PFSK-1 (cell line): ENCODE data around the gene BLVRB.

Experiments used
- FOXP2 ChIP-seq: optimal IDR thresholded peaks from 2 replicates; pipeline ENCODE3; 2011; ENCODE audit warnings: borderline replicate concordance, control low read depth, inconsistent platforms; ENCODE audit not compliant: insufficient read depth; ENCODE audit errors: extremely low read length, extremely low read depth
- POLR2AphosphoS5 ChIP-seq: IDR thresholded peaks from 2 replicates; pipeline ENCODE4 v1.6.1; 2012; ENCODE audit warnings: low read depth, mild to moderate bottlenecking, control low read depth, low read length, moderate library complexity
- SIN3A ChIP-seq: IDR thresholded peaks from 2 replicates; pipeline ENCODE4 v1.6.1; 2012; ENCODE audit warnings: mild to moderate bottlenecking, low read length, moderate library complexity, borderline replicate concordance; ENCODE audit not compliant: insufficient read depth
- TAF1 ChIP-seq: IDR thresholded peaks from 2 replicates; pipeline ENCODE4 v1.6.1; 2012; ENCODE audit warnings: low read length, control low read depth, borderline replicate concordance; ENCODE audit not compliant: insufficient read depth
- TF ChIP-seq, protein P1 (sequence below), 2 experiments: IDR thresholded peaks; 2 replicates each; pipeline versions ENCODE4 v1.6.1 to v1.8.0; 2011 to 2012; ENCODE audit warnings: low read depth in 2 of 2, low read length in 2 of 2, control low read depth in 1 of 2, inconsistent platforms in 1 of 2, mild to moderate bottlenecking in 1 of 2, moderate library complexity in 1 of 2; ENCODE audit not compliant: insufficient read depth in 1 of 2

BLVRB gene

GRCh38 chr19:40425450-40426287, 39.9 kb downstream of the BLVRB start, which contains the start of gene SERTAD1:
Gene SERTAD1, minus strand, starts transcription at chr19:40425992. Its CDS starts 2,446 bp downstream, at chr19:40423546.
- peak; percentile 99 for TF ChIP-seq POLR2AphosphoS5
- TF ChIP-seq, protein P1, sequence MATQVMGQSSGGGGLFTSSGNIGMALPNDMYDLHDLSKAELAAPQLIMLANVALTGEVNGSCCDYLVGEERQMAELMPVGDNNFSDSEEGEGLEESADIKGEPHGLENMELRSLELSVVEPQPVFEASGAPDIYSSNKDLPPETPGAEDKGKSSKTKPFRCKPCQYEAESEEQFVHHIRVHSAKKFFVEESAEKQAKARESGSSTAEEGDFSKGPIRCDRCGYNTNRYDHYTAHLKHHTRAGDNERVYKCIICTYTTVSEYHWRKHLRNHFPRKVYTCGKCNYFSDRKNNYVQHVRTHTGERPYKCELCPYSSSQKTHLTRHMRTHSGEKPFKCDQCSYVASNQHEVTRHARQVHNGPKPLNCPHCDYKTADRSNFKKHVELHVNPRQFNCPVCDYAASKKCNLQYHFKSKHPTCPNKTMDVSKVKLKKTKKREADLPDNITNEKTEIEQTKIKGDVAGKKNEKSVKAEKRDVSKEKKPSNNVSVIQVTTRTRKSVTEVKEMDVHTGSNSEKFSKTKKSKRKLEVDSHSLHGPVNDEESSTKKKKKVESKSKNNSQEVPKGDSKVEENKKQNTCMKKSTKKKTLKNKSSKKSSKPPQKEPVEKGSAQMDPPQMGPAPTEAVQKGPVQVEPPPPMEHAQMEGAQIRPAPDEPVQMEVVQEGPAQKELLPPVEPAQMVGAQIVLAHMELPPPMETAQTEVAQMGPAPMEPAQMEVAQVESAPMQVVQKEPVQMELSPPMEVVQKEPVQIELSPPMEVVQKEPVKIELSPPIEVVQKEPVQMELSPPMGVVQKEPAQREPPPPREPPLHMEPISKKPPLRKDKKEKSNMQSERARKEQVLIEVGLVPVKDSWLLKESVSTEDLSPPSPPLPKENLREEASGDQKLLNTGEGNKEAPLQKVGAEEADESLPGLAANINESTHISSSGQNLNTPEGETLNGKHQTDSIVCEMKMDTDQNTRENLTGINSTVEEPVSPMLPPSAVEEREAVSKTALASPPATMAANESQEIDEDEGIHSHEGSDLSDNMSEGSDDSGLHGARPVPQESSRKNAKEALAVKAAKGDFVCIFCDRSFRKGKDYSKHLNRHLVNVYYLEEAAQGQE (IDR thresholded peaks at IDR 0.05; ENCODE audit: insufficient read depth in 1 of 2, low read depth in 2 of 2, low read length in 2 of 2): no peak; a peak in 1 of 4 replicates
- TF ChIP-seq SIN3A: peak; percentile 47; the same call in 1 of the 2 replicates
- peak; percentile 86 for TF ChIP-seq TAF1
- peak; percentile 81 for TF ChIP-seq FOXP2

DNA sequence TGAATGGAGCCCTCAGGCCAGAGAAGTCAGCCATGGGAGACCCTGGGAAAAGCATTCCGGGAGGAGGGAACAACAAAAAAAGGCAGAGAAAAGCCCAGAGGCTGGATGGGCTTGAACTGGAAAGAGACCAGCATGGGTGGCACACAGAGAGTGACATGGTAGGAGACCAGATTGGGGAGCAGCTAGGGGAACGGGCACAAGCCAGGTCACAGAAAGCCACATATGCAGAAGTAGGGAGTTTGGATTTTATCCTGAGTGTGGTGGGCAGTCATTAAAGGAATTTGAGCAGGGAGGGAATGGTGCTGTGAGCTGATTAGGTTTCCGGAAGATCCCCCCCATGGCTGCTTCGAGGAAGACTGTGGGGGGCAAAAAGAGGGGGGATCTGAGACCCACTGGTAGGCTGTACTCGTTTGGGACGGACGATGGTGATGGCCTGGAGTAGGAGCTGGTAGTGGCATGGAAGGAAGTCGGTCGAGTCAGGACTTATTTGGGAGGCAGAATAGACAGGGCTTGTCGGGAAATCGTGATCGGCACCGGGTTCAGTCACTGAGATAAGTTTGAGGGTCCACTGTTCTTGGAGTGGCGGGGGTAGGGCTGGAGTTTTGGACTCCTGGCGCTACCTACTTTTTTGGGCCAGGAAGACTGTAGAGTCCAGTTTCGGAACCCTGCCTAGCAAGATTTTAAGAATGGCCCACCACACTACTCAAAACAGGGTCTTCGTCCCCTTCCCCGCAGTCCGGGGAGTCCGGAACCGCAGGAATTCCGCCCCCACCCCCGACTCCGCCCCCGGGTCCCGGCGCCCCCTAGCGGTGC, 40.7 kb downstream of the BLVRB start:
- TF ChIP-seq, protein P1 (IDR thresholded peaks at IDR 0.05; ENCODE audit: insufficient read depth in 1 of 2, low read depth in 2 of 2, low read length in 2 of 2): no peak
- no peak; the same call in 1 of the 2 replicates for TF ChIP-seq POLR2AphosphoS5
- no peak; the same call in 1 of the 2 replicates for TF ChIP-seq SIN3A
- no peak for TF ChIP-seq TAF1
- TF ChIP-seq FOXP2: no peak

DNA sequence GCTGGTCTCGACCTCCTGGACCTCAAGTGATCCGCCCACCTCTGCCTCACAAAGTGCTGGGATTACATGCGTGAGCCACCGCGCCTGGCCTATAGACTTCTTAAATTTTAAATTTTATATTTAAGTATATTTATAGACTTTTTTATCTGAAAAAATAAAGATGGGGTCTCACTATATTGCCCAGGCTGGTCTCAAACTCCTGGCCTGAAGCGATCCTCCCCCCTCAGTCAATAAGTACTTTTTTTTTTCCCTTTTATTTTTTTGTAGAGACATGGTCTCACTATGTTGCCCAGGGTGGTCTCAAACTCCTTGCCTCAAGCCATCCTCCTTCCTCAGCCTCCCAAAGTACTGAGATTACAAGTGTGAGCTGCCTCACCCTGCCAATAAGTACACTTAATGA, 41.6 kb downstream of the BLVRB start:
- TF ChIP-seq POLR2AphosphoS5 (no peak), SIN3A (no peak), TAF1 (no peak), FOXP2 (no peak)
- TF ChIP-seq, protein P1 (IDR thresholded peaks at IDR 0.05; ENCODE audit: insufficient read depth in 1 of 2, low read depth in 2 of 2, low read length in 2 of 2): no peak

- TF ChIP-seq TAF1 (no peak), SIN3A (no peak), FOXP2 (no peak), POLR2AphosphoS5 (no peak)
- TF ChIP-seq, protein P1 (IDR thresholded peaks at IDR 0.05; ENCODE audit: insufficient read depth in 1 of 2, low read depth in 2 of 2, low read length in 2 of 2): no peak
Observed at GRCh38 chr19:40422748-40423566, 42.6 kb downstream of the BLVRB start.
